Stimulated activated naive B cell treated with anti-CD40 and anti-IgM and Interleukin-4, amounts not matched to agents 10 μg/mL and 1 μg/mL and 100 μg/mL, for 72 hours (primary cell): ENCODE data around the gene TESK2.

Experiments used
- ATAC-seq, 2 donors: fragments of 150-1000 bp; cut with Tn5 transposase; replicated peaks; 2 replicates each; pipeline ENCODE4 v1.10.0; 2021; ENCODE audit warnings: moderate library complexity in 1 of 2
- DNase-seq: peaks from one replicate; pipeline ENCODE4 v3.0.0; 2021
- H3K27ac Mint-ChIP-seq: one replicate; pipeline ENCODE4 v1.8.0; 2022; ENCODE audit warnings: mild to moderate bottlenecking, mixed read lengths
- H3K27me3 Mint-ChIP-seq, 2 donors: one replicate each; pipeline ENCODE4 v1.8.0; 2022; ENCODE audit warnings: mixed read lengths in 2 of 2
- H3K36me3 Mint-ChIP-seq, 2 donors: one replicate each; pipeline ENCODE4 v1.8.0; 2022; ENCODE audit warnings: mixed read lengths in 2 of 2, mild to moderate bottlenecking in 1 of 2
- H3K4me1 Mint-ChIP-seq, 2 donors: one replicate each; pipeline ENCODE4 v1.8.0; 2022; ENCODE audit warnings: mixed read lengths in 2 of 2, mild to moderate bottlenecking in 1 of 2
- H3K4me3 Mint-ChIP-seq, 2 donors: one replicate each; pipeline ENCODE4 v1.8.0; 2022; ENCODE audit warnings: mild to moderate bottlenecking in 2 of 2, mixed read lengths in 2 of 2, moderate library complexity in 1 of 2
- H3K9me3 Mint-ChIP-seq, 2 donors: one replicate each; pipeline ENCODE4 v1.8.0; 2022; ENCODE audit warnings: mixed read lengths in 2 of 2, mild to moderate bottlenecking in 1 of 2

The TESK2 gene

DNA sequence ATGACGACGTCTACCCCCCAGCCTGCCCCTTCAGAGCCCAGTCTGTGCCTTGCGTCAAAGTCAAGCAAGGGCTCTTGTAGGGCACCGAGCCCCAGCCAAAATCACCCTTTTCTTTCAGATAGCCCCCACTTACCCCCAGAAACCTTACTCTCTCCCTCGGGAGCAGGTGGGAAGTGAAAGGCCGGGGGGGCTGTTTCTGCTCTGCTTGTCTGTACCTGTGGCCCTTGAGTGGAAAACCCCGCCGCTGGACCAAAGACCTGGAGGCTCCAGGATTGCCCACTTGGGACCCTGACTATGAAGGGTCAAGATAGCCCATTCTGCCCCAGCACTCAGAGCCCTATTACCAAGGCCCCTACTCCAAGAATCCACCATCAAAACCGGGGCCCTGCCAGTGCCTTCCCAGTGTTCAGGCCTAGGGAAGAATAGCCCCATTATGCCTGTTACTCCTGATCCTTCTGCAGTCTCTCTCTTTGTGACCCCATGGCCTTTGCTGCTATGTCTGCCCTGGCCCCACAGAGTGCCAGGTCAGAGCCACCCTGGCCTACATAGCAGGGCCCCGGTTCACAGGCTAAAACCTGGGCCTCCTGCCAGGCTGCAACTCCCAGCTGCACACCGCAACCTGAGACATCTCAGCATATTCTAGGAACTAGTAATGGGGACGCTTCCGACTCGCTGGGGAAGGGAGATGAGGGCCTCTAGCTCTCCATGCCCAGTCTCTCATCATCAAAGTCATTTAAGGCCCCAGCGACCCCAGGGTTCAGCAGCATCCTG, 186.5 kb downstream of the TESK2 start:
- Mint-ChIP-seq H3K4me1 (peaks cover 24 to 50% of the 10 kb centered on the region in 2 donors), H3K4me3 (peak overlapping the region; percentile 89 to 98), H3K9me3 (peaks cover 0 to 3% of the 10 kb centered on the region in 2 donors), H3K36me3 (no peaks in the 10 kb centered on the region), H3K27ac (peak overlapping the region; percentile 96), H3K27me3 (no peaks in the 10 kb centered on the region)
- DNase-seq (no peak), ATAC-seq (no peak)

DNA sequence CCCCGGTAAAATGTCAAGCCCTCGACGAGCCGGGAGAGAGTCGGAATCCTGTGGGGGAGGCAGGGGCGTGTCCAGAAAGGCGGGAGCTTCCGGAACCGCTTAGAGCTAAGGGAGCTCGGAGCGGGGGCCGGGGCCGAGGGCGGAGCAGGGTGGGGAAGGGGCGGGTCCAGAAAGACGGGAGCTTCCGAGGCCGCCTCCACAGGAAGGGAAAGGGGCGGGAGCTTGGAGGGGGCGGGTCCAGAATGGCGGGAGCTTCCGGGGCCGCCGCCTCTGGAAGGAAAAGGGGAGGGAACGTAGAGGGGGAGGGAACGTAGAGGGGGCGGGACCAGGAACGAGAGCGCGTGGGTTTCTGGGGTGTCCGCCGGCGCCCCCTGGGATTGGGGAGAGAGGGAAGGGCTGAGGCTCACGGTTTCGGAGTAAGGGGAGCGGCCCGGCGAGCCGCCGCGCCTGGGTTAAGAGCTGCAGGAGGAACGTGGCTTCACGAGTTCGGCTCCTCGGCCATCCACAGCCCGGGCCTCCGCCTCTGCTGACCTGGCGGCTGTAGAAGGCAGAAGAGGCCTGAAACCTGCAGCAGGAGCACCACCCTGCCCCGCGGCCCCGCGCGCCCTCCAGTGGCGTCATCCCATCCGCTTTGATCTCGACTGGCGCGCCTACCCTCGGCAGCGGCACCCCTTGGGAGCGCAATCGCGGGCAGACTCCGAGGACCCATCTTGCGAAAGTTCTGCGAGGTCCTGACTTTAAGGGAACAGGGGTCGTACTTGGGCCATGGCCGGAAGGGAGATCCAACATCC, 187.2 kb downstream of the TESK2 start:
- H3K9me3 Mint-ChIP-seq, result peaks cover 0 to 3% of the 10 kb centered on the region in 2 donors
- peak; percentile 92 for DNase-seq
- H3K4me3 Mint-ChIP-seq, result peak overlapping the region; percentile 89 to 98
- no peaks in the 10 kb centered on the region for H3K36me3 Mint-ChIP-seq
- peak overlapping the region; percentile 97 for H3K27ac Mint-ChIP-seq
- peaks cover 24 to 50% of the 10 kb centered on the region in 2 donors for H3K4me1 Mint-ChIP-seq
- H3K27me3 Mint-ChIP-seq, result no peaks in the 10 kb centered on the region
- ATAC-seq, result peak; percentile 81 to 86

DNA sequence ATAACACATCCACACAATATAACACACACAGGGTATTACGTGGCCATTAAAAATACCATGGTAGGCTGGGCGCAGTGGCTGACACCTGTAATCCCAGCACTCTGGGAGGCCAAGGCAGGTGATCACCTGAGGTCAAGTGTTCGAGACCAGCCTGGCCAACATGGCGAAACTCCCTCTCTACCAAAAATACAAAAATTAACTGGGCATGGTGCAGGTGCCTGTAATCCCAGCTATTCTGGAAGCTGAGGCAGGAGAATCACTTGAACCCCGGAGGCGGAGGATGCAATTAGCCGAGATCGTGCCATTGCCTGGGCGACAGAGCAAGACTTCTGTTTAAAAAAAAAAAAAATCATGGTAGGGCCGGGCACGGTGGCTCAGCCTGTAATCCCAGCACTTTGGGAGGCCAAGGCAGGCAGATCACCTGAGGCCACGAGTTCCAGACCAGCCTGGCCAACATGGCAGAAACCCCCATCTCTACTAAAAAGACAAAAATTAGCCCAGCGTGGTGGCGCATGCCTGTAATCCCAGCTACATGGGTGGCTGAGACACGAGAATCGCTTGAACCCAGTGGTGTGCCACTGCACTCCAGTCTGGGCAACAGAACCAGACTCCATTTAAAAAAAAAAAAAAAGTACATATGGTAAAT, 188.3 kb downstream of the TESK2 start:
- no peaks in the 10 kb centered on the region for H3K36me3 Mint-ChIP-seq
- H3K4me1 Mint-ChIP-seq, result peaks cover 24 to 50% of the 10 kb centered on the region in 2 donors
- peak overlapping the region; percentile 69 for H3K27ac Mint-ChIP-seq
- peak overlapping the region; percentile 6 to 98 for H3K4me3 Mint-ChIP-seq
- ATAC-seq, result no peak
- H3K9me3 Mint-ChIP-seq, result peaks cover 0 to 3% of the 10 kb centered on the region in 2 donors
- no peaks in the 10 kb centered on the region for H3K27me3 Mint-ChIP-seq
- DNase-seq, result no peak

DNA sequence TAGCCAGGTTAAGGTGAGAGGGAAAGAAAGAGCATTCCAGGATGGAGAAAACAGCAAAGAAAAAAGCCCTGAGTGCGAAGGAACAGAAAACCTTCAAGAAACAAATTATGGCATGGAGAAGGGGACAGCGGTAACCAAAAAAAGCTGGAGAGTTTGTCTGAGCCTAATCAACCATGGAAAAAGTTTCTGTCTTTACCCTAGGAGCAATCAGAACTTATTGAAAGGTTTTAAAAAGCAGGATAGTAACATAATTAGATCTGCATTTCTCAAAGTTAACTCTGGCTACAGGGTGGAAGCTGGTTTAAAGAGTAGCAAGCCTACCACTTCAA, 190.3 kb downstream of the TESK2 start:
- Mint-ChIP-seq H3K9me3 (peaks cover 0 to 3% of the 10 kb centered on the region in 2 donors), H3K36me3 (no peaks in the 10 kb centered on the region), H3K27me3 (no peaks in the 10 kb centered on the region), H3K4me3 (no peak overlapping the region), H3K27ac (no peak overlapping the region), H3K4me1 (peaks cover 16 to 36% of the 10 kb centered on the region in 2 donors)
- ATAC-seq (no peak), DNase-seq (no peak)

DNA sequence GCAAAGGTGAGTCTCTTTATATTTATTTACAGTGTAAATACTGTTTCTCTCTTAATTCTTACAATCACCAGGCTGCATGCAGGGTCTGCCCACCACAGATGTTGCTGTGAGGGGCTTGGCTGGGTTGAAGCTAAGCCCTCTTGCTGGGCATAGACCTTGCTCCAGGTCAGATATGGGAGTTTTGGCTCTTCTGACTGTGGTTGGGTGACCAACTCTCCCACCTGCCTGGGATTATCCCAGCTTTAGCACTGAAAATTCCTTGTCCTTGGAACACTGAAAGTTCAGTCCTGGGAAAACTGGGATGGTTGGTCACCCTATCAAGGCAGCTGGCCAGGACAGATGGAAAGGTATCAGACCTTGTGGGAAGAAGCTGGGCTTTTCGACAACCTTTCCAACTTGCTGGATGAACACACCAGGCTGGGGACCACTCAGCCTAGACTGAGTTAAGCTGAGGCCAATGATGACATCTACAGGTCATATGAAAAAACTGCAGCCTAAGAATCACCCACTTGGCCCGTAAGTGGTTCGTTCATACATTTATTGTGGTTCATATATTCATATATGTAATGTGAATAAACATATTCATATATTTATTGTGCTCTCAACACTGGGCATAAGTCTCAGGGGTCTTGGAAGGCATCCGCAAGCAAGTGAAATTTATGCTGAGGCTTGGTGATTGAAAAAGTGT, 190.8 kb downstream of the TESK2 start:
- Mint-ChIP-seq H3K27me3 (no peaks in the 10 kb centered on the region), H3K9me3 (peaks cover 0 to under 1% of the 10 kb centered on the region in 2 donors), H3K36me3 (no peaks in the 10 kb centered on the region), H3K4me3 (no peak overlapping the region), H3K27ac (no peak overlapping the region), H3K4me1 (peaks cover 12 to 31% of the 10 kb centered on the region in 2 donors)
- DNase-seq (peak; percentile 11), ATAC-seq (peak; percentile 18 to 28)

DNA sequence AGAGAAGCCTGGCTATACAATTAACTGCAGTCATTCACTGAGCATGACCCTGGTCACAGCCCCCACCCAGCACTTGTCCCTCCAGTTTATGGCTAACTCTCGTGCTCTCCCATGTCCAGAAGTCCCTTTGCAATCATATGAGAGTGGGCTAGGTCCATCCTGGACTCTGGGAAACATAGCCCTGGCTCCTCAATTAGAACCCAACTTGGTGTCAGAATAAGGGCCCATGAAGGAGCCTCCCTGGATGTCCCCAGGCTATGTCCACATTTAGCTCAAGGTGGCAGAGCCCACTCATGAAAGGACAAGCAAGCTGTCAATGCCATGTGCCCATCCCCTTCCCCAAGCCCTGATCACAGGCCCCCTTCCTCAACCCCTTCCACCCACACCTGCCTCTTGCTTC, 191.7 kb downstream of the TESK2 start:
- Mint-ChIP-seq H3K4me1 (peaks cover 7 to 23% of the 10 kb centered on the region in 2 donors), H3K36me3 (no peaks in the 10 kb centered on the region), H3K27me3 (no peaks in the 10 kb centered on the region), H3K27ac (no peak overlapping the region), H3K4me3 (no peak overlapping the region), H3K9me3 (no peaks in the 10 kb centered on the region)
- ATAC-seq (no peak), DNase-seq (no peak)

DNA sequence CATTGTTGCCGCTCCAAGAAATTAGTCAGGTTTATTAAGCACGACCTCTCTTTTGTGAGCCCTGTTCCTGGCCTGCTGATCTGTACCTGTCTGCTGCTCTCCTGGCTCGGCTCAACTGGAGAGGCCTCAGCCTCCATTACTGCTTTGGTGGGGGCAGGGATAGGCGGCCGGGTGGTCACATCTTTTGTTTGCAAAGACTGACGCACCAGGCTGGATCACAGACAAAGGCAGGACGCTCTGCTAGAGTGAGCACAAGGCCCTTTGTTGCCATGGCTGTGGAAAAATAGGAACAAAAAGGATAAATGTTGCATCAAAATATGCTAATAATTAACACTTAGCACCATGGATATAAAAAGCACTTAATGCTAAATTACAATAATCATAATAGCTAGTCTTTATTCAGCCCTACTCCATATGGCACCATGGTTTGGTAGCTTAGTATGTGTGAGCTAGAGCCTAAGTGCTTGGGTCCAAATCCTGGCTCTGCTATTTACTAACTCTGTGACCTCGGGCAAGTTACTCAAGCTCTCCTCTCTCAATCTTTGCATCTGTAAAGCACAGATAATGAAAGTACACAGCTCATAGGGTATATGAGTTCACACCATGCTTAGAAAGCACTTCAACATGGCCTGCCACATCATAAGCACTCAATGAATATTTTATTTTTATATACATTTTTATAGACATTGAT, 193.2 kb downstream of the TESK2 start:
- H3K27me3 Mint-ChIP-seq, result no peaks in the 10 kb centered on the region
- H3K4me3 Mint-ChIP-seq, result no peak overlapping the region
- peaks cover 5 to 12% of the 10 kb centered on the region in 2 donors for H3K4me1 Mint-ChIP-seq
- no peaks in the 10 kb centered on the region for H3K9me3 Mint-ChIP-seq
- no peak overlapping the region for H3K27ac Mint-ChIP-seq
- no peaks in the 10 kb centered on the region for H3K36me3 Mint-ChIP-seq
- ATAC-seq (no peak), DNase-seq (no peak)
